Measurements from ENCODE around the gene TMEM218.

The TMEM218 gene

DNA sequence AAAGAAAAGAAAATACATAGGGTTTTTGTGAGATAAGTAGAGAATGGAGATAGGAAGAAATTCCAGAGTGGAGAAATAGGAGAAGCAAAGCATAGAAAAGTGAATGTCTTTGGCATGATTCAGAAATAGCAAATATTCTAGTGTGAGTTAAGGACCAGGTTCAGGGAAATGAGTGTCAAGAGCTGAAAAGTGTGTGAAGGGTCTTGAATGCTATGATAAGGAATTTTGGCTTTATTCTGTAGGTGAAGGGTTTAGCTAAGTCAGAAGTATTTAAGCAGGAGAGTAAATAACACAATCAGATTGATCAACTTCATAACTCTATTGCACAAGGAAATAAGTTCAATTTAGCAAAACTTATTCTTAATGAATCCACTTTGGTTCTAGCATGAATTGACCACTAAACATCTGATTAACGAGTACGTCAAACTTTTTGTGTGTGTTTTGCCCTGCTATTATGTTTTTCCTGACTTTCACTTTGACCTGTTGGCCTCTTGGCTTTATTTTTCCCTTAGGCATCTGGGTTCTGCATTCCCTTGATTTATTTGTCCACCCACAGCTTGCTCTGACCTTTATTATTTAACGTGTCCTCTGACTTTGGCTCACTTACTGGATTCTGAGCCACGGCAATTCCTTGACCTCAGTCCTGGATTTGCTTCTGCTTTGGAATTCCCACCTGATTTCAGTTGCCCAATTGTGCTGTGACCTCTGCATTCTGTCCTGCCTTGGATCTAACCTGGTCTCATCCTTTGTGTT lies 11.9 kb upstream of the TMEM218 start:
- Histone ChIP-seq H3K4me3 (IDR thresholded peaks at IDR 0.05; ENCODE audit: insufficient read depth, low read depth, low read length) (no peak overlapping the region), H4K20me1 (ENCODE audit: insufficient read depth) (no peaks in the 10 kb centered on the region), H3K9ac (no peak overlapping the region), H3K36me3 (ENCODE audit: insufficient read depth) (no peaks in the 10 kb centered on the region), H3K4me2 (no peak overlapping the region), H2AFZ (ENCODE audit: low read depth) (peak overlapping the region; percentile 34; the same call in 1 of the 2 replicates), H3K27me3 (ENCODE audit: insufficient read depth, low read depth) (no peaks in the 10 kb centered on the region), H3K4me1 (ENCODE audit: low read depth, poor library complexity, severe bottlenecking) (no peaks in the 10 kb centered on the region), H3K79me2 (ENCODE audit: insufficient read depth, low read depth) (no peaks in the 10 kb centered on the region), H3K27ac (no peak overlapping the region)
- TF ChIP-seq, protein P1, sequence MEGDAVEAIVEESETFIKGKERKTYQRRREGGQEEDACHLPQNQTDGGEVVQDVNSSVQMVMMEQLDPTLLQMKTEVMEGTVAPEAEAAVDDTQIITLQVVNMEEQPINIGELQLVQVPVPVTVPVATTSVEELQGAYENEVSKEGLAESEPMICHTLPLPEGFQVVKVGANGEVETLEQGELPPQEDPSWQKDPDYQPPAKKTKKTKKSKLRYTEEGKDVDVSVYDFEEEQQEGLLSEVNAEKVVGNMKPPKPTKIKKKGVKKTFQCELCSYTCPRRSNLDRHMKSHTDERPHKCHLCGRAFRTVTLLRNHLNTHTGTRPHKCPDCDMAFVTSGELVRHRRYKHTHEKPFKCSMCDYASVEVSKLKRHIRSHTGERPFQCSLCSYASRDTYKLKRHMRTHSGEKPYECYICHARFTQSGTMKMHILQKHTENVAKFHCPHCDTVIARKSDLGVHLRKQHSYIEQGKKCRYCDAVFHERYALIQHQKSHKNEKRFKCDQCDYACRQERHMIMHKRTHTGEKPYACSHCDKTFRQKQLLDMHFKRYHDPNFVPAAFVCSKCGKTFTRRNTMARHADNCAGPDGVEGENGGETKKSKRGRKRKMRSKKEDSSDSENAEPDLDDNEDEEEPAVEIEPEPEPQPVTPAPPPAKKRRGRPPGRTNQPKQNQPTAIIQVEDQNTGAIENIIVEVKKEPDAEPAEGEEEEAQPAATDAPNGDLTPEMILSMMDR (conservative IDR thresholded peaks at IDR 0.05; ENCODE audit: low read depth, low read length) = no peak

DNA sequence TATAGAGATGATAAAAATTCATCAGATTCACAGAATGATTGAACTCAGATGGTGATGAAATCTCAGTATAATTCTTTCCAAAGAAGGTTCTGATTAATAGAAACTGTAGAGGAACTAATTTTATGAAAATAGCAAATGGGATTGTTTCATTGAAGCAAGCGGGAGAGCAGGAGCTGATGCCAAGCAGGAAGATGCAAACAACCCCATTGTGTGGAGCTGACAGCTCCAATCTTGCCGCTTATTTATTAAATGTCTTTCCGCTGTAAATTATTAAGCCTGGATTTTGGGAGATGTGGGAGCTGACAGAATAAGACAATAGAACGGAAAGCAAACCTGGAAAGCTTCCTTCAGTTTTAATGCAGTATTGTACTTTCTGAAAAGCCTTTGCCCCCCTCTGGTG lies 6.0 kb upstream of the TMEM218 start:
- Histone ChIP-seq H3K36me3 (ENCODE audit: insufficient read depth) (no peaks in the 10 kb centered on the region), H2AFZ (ENCODE audit: low read depth) (no peak overlapping the region), H3K4me3 (IDR thresholded peaks at IDR 0.05; ENCODE audit: insufficient read depth, low read depth, low read length) (no peak overlapping the region), H3K9ac (no peak overlapping the region), H3K4me1 (ENCODE audit: low read depth, poor library complexity, severe bottlenecking) (no peaks in the 10 kb centered on the region), H3K79me2 (ENCODE audit: insufficient read depth, low read depth) (no peaks in the 10 kb centered on the region), H4K20me1 (ENCODE audit: insufficient read depth) (no peaks in the 10 kb centered on the region), H3K27me3 (ENCODE audit: insufficient read depth, low read depth) (no peaks in the 10 kb centered on the region), H3K27ac (no peak overlapping the region), H3K4me2 (no peak overlapping the region)
- TF ChIP-seq, protein P1 (conservative IDR thresholded peaks at IDR 0.05; ENCODE audit: low read depth, low read length) = no peak

DNA sequence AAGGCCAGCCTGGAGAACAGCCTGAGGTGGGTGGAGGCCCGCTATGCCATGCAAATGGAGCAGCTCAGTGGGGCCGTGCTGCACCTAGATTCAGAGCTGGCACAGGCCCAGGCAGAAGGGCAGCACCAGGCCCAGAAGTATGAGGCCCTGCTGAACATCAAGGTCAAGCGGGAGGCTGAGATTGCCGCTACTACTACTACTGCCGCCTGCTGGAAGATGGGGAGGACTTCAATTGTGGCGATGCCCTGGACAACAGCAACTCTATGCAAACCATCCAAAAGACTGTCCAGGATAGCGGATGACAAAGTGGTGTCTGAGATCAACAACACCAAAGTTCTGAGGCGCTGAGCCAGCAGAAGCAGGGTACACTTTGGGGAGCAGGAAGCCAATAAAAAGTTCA lies 3.1 kb upstream of the TMEM218 start:
- Histone ChIP-seq H3K36me3 (ENCODE audit: insufficient read depth) (no peaks in the 10 kb centered on the region), H3K79me2 (ENCODE audit: insufficient read depth, low read depth) (no peaks in the 10 kb centered on the region), H2AFZ (ENCODE audit: low read depth) (no peak overlapping the region), H4K20me1 (ENCODE audit: insufficient read depth) (no peaks in the 10 kb centered on the region), H3K4me2 (no peak overlapping the region), H3K4me1 (ENCODE audit: low read depth, poor library complexity, severe bottlenecking) (peaks cover 12% of the 10 kb centered on the region), H3K27ac (no peak overlapping the region), H3K27me3 (ENCODE audit: insufficient read depth, low read depth) (no peaks in the 10 kb centered on the region), H3K4me3 (IDR thresholded peaks at IDR 0.05; ENCODE audit: insufficient read depth, low read depth, low read length) (no peak overlapping the region), H3K9ac (no peak overlapping the region)
- TF ChIP-seq, protein P1 (conservative IDR thresholded peaks at IDR 0.05; ENCODE audit: low read depth, low read length) = no peak

DNA sequence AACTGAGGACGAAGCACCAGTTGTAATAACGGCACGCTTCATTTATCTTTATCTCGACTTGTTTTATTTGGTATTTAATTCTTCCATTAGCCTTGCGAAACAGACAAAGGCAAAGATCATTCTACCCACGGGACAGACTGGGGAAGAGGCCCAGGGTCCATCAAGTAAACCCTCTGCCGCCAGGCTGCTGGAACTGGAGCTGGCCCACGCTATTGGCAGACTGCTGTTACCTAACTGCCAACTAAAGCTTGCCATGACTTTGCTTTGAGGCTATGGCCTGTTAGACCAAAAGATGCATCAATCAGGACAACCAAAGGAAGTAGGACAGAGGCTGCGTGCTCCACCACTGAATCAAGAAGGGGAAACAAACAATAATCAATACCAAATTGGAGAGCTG lies 780 bp upstream of the TMEM218 start:
- Histone ChIP-seq H3K4me3 (IDR thresholded peaks at IDR 0.05; ENCODE audit: insufficient read depth, low read depth, low read length) (no peak overlapping the region), H2AFZ (ENCODE audit: low read depth) (peak overlapping the region; percentile 81; the same call in 1 of the 2 replicates), H3K36me3 (ENCODE audit: insufficient read depth) (no peaks in the 10 kb centered on the region), H3K27me3 (ENCODE audit: insufficient read depth, low read depth) (no peaks in the 10 kb centered on the region), H3K9ac (no peak overlapping the region), H3K4me1 (ENCODE audit: low read depth, poor library complexity, severe bottlenecking) (peaks cover 12% of the 10 kb centered on the region), H4K20me1 (ENCODE audit: insufficient read depth) (no peaks in the 10 kb centered on the region), H3K27ac (peak overlapping the region; percentile 36; the same call in 1 of the 2 replicates), H3K79me2 (ENCODE audit: insufficient read depth, low read depth) (no peaks in the 10 kb centered on the region), H3K4me2 (peak overlapping the region; percentile 63)
- TF ChIP-seq, protein P1 (conservative IDR thresholded peaks at IDR 0.05; ENCODE audit: low read depth, low read length) = no peak

All from KMS-11 (cell line).